GM04503 (cell line): ENCODE data around the gene LATS2.
"Not testable (repeated sequence)": the region's sequence is repeated elsewhere in the genome, so short reads cannot be mapped to it uniquely, and the experiment has no call there.

Experiments used
- DNase-seq: peaks from one replicate; pipeline ENCODE4 v3.0.0-alpha.2; 2012; ENCODE audit warnings: low read depth

LATS2 gene

DNA sequence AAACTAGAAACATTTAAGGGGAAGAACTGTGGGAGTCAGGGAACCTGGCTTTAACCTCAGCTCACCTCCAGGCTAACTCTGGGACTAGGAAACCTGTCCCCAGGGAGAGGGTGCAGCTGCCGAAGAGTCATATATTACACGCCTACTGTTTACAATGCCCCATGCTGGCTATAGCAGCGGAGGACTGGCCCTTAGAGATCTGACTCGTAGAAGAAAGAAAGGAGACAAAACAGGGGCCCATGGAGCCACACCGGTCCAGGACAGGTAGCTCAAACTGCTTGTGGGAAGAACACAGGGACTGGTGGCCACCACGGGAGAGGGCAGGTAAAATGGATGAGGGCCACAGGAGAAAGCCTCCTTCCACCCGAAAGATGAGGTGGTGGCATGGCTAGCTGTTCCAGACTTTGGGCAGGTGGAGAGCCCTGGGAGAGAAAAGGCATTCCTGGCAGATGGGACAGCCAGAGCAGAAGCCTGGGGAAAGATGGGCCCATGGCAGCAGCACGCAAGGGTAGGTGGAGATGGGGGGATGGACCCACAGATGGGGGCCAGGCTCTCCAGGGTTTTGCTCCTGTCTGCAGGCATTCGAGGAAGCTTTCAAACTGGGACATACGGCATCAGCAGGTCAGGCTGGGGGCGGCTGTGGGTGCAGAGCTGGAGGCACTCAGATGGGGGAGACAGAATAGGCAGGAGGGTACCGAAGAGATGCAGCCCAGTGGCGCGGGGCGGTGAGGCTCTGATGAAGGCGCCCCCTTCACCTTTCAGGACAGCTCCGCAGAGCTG is 69.5 kb downstream of the LATS2 start:
- DNase-seq, result no peak

DNA sequence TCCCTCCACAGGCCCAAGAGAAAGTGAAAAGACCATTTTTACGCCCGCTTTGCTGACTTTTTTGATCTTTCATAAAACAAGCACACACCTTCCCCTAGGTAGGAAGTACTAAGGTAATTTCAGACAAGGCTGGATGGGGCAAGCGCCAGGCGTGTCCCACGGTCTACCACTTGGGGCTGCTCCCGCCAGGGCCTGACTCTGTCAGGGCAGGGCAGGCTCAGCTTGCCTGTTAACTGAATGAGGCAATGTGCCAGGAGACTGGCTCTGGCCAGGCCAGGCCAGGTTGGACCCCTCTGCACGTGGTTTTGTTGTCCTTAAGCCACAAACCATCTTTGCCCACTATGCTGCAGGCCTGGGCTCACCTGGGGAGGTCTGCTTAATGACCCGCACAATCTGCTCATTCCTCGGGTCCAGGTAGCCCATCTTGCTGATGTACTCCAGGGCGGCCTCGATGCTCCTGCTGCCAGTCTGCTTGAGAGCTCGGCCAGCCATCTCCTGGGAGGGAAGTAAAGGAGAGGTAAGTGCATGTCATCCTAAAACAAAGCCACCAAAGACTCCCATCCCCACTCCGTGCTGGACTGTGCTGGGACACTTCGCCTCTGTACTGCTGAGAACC is 70.4 kb downstream of the LATS2 start:
- no peak for DNase-seq

DNA sequence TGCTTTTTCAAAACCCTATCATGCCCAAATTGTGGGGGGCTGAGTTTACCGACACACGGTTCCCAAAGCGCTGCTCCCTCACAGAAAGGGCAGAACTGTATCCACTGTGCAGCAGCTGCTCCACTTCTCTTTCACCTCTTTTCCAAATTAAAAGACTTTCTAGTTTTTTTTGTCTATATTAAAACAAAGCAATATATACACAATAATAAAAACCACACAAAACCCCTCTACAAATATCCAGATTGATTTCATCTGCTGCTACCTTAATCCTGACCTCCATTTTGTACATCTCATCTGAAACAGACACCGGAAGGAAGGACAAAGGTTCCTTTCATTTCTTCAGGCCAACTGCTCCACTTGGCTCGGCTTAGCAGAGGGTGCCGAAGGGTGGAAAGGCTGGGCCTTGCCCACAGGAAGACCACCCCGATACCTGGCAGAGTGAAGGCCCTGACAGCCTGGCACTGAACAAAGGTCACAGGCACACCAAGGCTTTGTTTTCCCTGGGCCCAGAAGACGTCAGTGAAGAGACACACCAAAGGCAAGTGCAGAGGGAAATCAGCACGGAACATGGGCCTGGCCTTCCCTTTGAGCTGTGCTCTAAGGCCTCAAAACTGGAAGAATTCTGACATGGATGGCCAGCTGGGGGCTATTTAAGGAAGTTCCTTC is 71.6 kb downstream of the LATS2 start:
- DNase-seq, result no peak

DNA sequence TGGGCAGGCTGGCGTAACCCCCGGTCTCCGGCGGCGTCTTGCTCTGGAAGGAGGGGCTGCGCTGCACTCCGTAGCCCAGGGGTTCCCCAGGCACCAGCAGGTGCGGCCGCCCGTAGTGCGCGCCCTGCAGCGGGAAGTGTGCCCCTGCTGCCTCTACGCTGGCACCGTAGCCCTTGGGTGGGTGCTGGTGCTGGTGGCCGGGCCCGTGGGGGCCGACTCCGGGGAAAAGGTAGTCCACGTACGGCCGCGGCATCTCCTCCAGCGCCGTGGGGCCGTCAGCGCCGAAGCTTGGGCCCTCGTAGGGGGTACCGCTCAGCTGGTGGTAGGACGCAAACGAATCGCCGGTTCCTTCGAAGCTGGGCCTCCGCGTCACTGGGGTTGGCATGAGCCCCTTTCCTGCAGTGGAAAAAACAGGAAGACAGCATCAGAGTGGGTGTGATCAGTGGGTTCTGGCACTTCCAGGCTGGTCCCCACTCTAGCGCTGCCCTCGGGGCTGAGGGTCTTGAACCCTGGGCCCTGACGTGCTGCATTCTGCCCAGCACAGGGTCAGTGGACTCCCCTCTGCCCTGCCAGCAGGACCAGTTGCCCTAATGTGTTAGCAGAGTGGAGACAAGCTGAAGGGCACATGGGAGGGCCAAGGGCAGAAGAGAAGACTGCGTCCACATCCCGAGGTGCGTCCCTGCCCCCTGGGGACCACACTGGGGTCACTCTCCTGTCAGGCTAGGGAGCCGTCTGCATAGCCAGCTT is 72.3 kb downstream of the LATS2 start:
- no peak for DNase-seq

DNA sequence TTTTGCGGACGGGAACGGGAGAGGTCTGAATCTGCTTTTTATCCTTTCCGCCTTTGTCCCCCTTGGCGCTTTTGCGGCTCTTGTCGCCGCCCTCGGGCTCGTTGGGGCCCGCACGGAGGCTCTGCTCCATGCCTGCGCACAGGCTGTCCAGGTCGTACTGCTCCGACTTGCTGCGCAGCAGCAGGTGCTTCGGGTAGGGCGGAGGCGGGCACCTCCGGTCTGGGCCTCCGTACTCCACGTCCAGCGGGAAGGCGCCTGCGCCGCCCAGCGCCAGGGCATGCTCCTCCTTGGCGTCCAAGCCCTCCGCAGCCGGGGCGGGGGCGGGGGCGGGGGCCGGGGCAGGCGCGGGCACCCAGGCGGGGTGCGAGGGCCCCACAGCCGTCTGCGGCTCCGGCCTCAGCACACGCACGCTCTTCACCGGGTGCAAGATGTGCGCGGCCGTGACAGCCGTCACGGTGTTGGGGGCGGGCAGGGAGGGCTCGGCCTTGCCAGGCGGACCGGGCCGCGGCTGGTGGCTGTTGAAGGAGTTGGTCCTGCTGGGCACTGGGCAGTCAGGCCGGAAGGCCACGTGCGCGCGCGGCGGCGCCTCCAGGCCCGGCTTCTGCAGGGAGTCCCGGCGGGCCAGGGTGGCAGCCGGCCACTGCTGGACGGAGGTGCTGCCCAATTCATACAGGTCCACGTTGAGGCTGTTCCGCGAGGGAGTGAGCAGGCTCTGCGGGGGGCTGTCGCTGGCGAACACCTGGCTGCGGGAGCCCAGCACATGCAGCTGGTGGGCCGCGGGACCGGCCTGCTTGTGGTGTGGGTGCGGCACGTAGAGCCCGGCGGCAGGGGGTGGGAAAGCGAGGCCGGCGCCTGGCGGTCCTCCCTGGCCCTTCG is 73.1 kb downstream of the LATS2 start:
- DNase-seq, result no peak

DNA sequence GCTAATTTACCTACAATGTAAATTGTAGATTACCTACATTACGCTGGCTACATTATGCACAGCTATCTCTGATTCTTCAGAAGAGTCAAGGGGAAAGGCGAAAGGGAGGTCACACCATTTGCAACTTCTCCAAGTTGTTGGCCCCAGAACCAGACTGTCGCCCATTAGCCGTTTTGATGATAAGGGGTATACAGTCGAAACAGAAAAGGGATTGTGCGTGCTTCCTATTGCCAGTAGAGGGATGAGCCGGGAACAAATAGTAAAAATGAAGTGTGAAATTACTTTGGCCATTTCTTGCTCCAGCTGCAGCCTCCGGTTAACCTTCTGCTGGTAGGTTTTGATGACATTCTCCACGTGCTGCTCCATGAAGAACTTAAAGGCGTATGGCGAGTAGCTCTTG is 73.8 kb downstream of the LATS2 start:
- no peak for DNase-seq

DNA sequence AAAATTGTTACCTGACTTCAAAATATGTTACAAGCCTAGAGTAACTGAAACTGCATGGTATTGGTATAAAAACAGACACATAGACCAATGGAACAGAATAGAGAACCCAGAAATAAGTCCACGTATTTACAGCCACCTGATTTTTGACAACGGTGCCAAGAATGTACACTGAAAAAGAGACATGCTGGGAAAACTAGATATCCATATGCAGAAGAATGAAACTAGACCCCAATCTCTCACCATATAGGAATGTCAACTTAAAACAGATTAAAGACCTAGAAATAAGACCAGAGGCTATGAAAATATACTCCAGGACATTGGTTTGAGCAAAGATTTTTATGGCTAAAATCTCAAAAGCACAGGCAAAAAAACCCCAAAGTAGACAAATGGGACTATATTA is 76.5 kb downstream of the LATS2 start:
- DNase-seq, result no peak

DNA sequence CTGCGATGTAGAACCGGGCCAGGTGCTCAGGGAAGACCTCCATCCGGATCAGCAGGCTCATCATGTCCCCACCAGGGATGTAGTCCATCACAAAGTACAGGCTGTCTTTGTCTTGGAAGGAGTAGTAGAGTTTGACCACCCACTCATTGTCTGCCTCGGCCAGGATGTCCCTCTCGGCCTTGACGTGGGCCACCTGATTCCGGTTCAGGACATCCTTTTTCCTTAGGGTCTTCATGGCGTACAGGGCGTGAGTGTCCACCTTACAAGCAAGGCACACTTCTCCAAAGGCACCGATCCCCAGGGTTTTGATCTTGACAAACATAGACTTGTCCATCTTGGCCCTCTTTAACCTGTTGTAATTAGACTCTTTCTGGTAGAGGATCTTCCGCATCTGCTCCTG is 78.0 kb downstream of the LATS2 start:
- DNase-seq, result no peak

DNA sequence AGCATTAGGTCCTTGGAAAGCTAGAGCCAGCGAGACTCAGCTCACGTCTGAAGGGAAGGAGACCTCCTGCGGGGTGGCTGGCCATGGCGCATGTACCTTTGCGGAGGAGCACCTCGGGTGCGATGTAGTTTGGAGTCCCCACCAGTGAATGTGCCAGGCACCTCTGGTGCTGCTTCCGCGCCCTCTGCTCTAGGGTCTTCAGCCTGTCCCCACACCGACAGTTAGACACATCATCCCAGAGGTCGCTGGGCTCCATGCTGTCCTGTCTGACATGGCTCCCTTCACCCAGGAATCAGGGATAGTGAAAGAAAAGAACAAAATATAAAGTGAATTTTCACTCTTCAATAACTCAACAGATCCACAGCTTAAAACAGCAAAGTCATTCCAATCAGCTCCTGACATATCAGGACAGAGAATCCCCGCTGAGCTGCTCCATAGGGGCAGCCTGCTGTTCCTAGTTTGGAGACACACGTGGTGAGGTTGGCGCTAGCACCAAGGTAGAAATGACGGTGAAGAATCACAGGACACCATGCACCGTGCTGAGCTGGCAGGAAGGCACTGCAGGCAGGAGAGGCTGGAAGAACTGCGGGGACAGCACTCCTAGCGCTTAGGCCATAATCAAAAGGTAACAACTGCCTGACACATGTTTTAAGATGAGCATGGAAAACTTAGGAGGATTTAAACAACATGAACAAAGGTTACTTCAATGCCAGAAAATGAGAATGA is 79.9 kb downstream of the LATS2 start:
- no peak for DNase-seq

DNA sequence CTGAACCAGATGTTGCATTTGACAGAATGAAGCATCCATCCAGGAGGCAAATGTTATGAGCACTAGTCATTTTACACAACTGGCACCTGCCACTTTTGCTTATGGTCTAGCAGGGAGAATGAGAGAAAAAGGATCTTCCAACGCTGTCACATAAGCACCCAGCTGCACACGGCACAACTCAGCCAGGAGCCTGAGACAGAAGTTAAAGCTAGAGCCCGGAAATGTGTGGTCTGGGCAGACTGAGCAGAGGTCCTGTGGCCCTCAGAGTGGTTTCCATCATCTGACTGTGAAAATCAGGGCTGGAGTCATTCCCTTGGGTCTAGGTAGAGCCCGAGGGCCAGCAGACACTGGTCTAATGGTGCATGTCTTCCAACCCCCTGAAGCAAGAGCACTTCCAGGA is 80.5 kb downstream of the LATS2 start:
- no peak for DNase-seq

DNA sequence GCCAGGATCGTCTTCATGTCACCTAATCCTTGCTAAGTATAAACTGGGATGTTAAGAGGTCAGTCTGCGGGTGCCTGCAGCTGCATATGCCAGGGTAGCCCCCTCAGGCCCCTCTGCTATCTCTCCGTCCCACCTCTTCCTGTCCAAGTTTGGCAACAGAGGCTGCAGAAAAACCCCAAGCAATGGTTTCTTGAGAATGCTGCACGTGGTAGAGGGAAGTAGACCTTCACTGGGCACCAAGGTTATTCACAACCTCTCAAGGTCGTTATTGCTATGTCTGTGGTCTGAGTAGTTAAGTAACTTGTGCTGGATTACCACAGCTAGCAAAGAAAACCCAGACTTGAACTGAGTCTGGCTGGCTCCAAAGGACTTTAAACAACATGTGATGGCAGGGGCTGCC is 81.0 kb downstream of the LATS2 start:
- no peak for DNase-seq

DNA sequence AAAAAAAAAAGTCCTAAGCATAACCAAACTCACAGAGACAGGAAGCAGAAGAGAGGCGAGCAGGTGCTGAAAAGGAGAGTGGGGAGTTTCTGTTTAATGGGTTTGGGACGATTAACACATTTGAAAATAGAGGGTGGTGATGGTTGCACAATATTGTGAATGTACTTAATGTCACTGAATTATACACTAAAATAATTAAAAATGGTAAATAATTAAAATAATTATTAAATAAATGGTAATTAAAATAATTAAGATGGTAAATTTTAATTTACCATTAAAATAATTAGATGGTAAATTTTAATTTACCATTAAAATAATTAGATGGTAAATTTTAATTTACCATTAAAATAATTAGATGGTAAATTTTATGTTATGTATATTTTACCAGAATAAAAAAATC is 84.0 kb downstream of the LATS2 start:
- no peak for DNase-seq

DNA sequence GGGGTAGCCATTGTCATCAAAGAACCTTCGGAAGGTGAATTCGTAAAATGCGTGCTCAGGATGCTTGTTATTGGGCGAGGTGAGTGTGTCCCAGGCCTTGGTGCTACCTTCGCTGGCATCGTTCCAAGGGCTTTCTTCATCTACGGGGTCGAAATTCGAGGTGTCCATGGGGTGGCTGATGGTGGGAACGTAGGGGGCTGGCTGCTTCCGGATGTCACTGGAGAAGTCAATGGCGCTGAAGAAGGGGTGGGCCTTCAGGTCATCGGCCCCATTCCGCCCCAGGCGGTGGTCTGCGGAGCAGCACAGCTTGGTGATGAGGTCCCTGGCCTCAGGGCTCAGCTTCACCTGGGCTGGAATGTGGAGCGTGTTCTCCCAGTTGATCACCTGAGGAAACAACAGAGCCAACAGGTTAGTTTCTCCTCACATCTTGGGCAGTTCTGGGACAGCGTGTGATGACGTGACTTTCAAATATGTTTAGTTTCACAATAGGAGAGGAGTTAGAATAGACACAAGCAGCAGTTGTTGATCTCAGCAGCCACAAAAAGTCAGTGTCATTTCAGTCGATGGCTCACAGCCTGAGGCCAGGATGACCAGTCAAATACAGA is 86.3 kb downstream of the LATS2 start:
- no peak for DNase-seq

DNA sequence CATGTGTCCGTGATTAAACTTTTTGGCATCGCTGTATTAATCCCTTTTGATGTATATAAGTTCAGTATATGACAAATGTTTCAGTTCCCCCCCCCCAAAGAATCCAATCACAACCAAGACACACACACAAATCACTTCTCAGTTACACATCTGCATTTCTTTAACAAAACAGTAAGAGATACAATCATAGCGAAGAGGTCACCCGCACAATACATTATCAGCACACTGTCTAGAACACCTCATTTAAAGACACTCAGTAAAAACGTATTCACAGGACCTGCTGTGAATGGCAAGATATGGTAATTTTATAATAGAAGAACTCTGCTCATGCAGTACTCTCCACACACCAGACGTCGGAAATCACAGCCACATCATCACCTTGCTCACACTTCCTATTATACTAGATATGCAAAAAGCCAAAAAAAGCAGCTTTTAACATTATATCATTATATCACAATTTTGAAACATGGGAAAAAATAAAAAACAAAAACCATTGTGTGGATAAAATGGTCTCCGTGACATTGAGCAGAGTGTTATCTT is 87.4 kb downstream of the LATS2 start:
- DNase-seq, result no peak

DNA sequence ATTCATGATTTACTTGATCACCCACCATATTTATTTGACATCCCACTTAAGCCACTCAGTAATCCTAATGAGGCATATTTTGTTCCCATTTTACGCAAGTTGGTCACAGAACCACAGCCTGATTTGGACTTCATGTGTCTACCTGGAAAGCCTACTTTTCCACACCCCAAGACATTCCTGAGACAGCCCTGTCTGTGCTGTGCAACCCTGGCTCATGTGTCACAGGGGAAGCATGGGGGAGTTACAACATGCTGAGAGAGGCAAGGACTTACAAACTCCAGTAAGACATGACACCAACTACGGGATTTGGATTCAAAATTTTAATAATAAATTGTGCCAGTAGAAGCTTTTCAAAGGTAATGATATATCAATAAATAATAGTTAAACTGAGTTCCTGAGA is 88.7 kb downstream of the LATS2 start:
- no peak for DNase-seq

DNA sequence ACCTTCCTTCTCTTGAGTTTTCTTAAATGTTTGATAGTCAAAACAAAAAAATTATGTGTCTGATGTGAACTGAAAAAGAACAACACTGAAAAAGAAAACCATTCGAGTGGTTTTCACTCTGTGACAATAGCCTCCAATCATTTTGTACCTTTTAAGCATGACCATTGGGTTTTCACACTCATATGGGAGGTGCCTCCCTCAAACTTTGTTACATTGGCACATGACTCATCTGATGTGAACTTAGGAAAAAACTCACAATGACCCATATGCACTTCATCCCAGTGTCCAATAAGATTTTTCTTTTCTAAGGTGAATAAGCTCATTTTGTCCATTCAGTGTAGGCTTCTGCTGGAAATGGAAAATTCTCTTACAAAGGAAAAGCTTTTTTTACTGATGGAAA is 92.2 kb downstream of the LATS2 start:
- DNase-seq, result peak; percentile 18

DNA sequence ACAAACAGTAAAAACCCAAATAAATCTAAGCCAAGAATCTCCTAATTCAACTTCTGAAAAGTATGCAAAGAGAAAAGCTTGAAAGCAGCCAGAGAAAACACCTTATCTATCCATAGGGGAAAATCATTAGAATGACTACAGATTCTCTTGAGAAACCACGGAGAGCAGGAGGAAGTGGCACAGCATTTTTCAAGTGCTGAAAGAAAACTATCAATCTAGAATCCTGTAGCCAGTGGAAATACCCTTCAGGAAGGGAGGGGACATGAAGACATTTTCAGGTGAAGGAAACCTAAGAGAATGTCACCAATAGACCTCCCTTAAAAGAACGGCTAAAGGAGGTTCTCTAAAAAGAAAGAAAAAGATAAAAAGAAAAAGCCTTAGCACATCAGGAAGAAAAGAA is 92.6 kb downstream of the LATS2 start:
- DNase-seq, result no peak

DNA sequence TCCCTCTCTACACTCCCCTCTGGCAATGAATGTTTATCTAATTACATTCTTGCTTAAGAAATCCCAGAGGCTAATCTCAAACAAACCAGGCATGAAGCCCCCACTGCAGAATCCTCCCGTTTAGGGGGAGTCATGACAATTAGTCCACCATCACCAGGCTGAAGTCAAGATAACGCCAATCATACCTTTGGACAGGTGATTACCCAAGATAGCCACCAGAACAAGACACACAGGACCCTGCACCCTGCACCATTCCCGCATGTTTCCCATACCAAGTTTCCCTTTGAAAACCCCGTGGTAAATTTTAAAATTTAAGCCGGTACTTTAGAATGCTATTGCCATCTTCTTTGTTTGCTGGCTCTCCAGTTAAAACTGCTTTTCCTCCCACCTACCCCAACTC is 94.0 kb downstream of the LATS2 start:
- no peak for DNase-seq

DNA sequence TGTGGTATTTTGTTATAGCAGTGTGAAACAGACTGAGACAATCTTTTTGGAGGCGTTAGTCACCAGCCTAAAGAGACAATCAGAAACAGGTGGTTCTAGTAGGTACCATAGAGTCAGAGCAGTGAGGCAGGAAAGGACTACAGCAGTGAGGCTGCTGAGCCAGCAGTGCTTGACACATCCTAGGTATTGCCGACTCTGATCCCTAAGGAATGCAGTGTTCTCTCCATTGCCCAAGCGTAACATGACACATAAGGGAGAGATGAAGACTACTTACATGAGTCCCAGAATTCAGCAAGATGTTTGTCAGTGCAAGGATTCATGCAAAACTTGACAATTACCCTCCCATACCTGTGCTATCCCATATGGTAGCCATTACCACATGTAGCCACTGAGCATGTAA is 96.5 kb downstream of the LATS2 start:
- DNase-seq, result no peak

DNA sequence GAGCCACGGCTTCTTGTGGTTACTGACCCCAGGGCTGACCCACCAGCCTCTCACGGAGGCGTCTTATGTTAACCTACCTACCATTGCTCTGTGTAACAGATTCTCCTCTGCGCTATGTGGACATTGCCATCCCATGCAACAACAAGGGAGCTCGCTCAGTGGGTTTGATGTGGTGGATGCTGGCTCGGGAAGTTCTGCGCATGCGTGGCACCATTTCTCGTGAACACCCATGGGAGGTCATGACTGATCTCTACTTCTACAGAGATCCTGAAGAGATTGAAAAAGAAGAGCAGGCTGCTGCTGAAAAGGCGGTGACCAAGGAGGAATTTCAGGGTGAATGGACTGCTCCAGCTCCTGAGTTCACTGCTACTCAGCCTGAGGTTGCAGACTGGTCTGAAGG is 99.7 kb downstream of the LATS2 start:
- DNase-seq, result not testable (repeated sequence)
